G401 (cell line): ENCODE data around the gene TMEM121. TPM values are rescaled to one million over a fixed set of nuclear protein-coding genes. Genes with fewer than 3 reads are reported as not detected.
A peak's percentile ranks its signal among the peaks of the same experiment; 100 is the strongest.

Experiments used
- DNase-seq: peaks from one replicate; pipeline ENCODE4 v3.0.0-alpha.2; 2015; ENCODE audit warnings: low spot score
- in situ Hi-C: cut with HindIII; loops from 2 replicates; pipeline ENCODE4 v1.10.0; 2016; ENCODE audit warnings: low sequenced_read_pairs, mixed read lengths
- total RNA-seq: library from RNA; depleted of rRNA; stranded (reverse); fragments of >200 nt; shearing (Covaris generic); gene quantifications from 2 replicates; pipeline ENCODE4 v1.2.3, GENCODE V29; 2014

Gene TMEM121
- total RNA-seq, 1 experiment from 2014 or later: 23.8 TPM

GRCh38 chr14:105517096-105517495 is 9.3 kb upstream of the TMEM121 start:
- in situ Hi-C loops: no loop called here
- no peak for DNase-seq

GRCh38 chr14:105519946-105520698 is 6.3 kb upstream of the TMEM121 start:
- no peak for DNase-seq
- in situ Hi-C loops: no loop called here

GRCh38 chr14:105525326-105525725 is 1.1 kb upstream of the TMEM121 start:
- no peak for DNase-seq
- in situ Hi-C loops: no loop called here

GRCh38 chr14:105526776-105527380 is 495 bp downstream of the TMEM121 start:
- DNase-seq: no peak
- in situ Hi-C loops: no loop called here

- in situ Hi-C loops: no loop called here
These were observed 1.0 kb downstream of the TMEM121 start for GRCh38 chr14:105527381-105527825.

GRCh38 chr14:105527826-105528585 is 1.6 kb downstream of the TMEM121 start:
- in situ Hi-C loops: no loop called here
- DNase-seq: peak; percentile 69

More at GRCh38 chr14:105527381-105527825, 1.0 kb downstream of the TMEM121 start:
- DNase-seq: no peak

- in situ Hi-C loops: no loop called here
- DNase-seq: no peak
These were observed 2.4 kb downstream of the TMEM121 start for GRCh38 chr14:105528586-105529318.

GRCh38 chr14:105529319-105529568 is 2.9 kb downstream of the TMEM121 start:
- in situ Hi-C loops: no loop called here
- DNase-seq: no peak

GRCh38 chr14:105529569-105530284 is 3.3 kb downstream of the TMEM121 start:
- in situ Hi-C loops: no loop called here
- DNase-seq: no peak

GRCh38 chr14:105530285-105531087 is 4.1 kb downstream of the TMEM121 start:
- no peak for DNase-seq
- in situ Hi-C loops: no loop called here

GRCh38 chr14:105531088-105531893 is 4.9 kb downstream of the TMEM121 start:
- in situ Hi-C loops: no loop called here
- no peak for DNase-seq

GRCh38 chr14:105531894-105532623 is 5.7 kb downstream of the TMEM121 start:
- in situ Hi-C loops: no loop called here
- no peak for DNase-seq

- in situ Hi-C loops: no loop called here
- DNase-seq: peak; percentile 16
These were observed 6.4 kb downstream of the TMEM121 start for GRCh38 chr14:105532735-105533141.

- no peak for DNase-seq
- in situ Hi-C loops: no loop called here
These were observed 7.0 kb downstream of the TMEM121 start for GRCh38 chr14:105533391-105533790.

GRCh38 chr14:105533811-105534498 is 7.6 kb downstream of the TMEM121 start:
- DNase-seq: no peak
- in situ Hi-C loops: no loop called here

- in situ Hi-C loops: no loop called here
- DNase-seq: no peak
These were observed 8.2 kb downstream of the TMEM121 start for GRCh38 chr14:105534586-105534985.
